Fibroblast of lung (primary cell): ENCODE data around the gene DAB1.

Experiments used
- EZH2 ChIP-seq: IDR thresholded peaks from 2 replicates; pipeline ENCODE4 v1.5.1; 2012; ENCODE audit warnings: low read length, control low read depth, mild to moderate bottlenecking; ENCODE audit errors: missing control alignments
- TF ChIP-seq, protein P1 (sequence below), 2 donors: IDR thresholded peaks in 1 of 2; conservative IDR thresholded peaks in 1 of 2; 1 replicate in 1 of 2; 2 replicates in 1 of 2; pipeline ENCODE4 v1.5.1; 2011 to 2012; ENCODE audit warnings: low read length in 2 of 2, control low read depth in 1 of 2, inconsistent platforms in 1 of 2, low read depth in 1 of 2, mild to moderate bottlenecking in 1 of 2

GRCh38 chr1:57336793-57337192 lies 87.1 kb downstream of the DAB1 start:
- TF ChIP-seq, protein P1, sequence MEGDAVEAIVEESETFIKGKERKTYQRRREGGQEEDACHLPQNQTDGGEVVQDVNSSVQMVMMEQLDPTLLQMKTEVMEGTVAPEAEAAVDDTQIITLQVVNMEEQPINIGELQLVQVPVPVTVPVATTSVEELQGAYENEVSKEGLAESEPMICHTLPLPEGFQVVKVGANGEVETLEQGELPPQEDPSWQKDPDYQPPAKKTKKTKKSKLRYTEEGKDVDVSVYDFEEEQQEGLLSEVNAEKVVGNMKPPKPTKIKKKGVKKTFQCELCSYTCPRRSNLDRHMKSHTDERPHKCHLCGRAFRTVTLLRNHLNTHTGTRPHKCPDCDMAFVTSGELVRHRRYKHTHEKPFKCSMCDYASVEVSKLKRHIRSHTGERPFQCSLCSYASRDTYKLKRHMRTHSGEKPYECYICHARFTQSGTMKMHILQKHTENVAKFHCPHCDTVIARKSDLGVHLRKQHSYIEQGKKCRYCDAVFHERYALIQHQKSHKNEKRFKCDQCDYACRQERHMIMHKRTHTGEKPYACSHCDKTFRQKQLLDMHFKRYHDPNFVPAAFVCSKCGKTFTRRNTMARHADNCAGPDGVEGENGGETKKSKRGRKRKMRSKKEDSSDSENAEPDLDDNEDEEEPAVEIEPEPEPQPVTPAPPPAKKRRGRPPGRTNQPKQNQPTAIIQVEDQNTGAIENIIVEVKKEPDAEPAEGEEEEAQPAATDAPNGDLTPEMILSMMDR (conservative IDR thresholded peaks at IDR 0.05 in 1 of 2, IDR thresholded peaks at IDR 0.05 in 1 of 2; ENCODE audit: low read depth in 1 of 2, low read length in 2 of 2): no peak
- no peak for TF ChIP-seq EZH2
